HepG2 (cell line): Measurements from ENCODE around the gene CTAG1A. TPM values are rescaled to one million over a fixed set of nuclear protein-coding genes. Genes with fewer than 3 reads are reported as not detected.

Experiments
- ATAD3A ChIP-seq: sonication (generic); formaldehyde crosslinking; IDR thresholded peaks from 2 replicates; pipeline ENCODE4 v1.4.0; 2020; ENCODE audit warnings: missing genetic modification reagents
- ATF7 ChIP-seq, 2 experiments: fragments of 450-650 bp in 1 of 2; sonication (generic) in 1 of 2; formaldehyde crosslinking in 1 of 2; IDR thresholded peaks; 2 replicates each; pipeline versions ENCODE4 v1.4.0 to v1.6.1; 2016 to 2020; ENCODE audit warnings: antibody characterized with exemption in 1 of 2, mild to moderate bottlenecking in 1 of 2, missing genetic modification reagents in 1 of 2
- RELA ChIP-seq: sonication (generic); formaldehyde crosslinking; IDR thresholded peaks from 2 replicates; pipeline ENCODE4 v1.4.0; 2020; ENCODE audit warnings: missing genetic modification reagents
- SRF ChIP-seq: IDR thresholded peaks from 2 replicates; pipeline ENCODE4 v1.6.1; 2011; ENCODE audit warnings: mild to moderate bottlenecking, low read depth, low read length, moderate library complexity
- XBP1 ChIP-seq: sonication (generic); formaldehyde crosslinking; IDR thresholded peaks from 2 replicates; pipeline ENCODE4 v1.5.0; 2020; ENCODE audit warnings: missing genetic modification reagents
- ZFP36 ChIP-seq: fragments of 150-350 bp; IDR thresholded peaks from 2 replicates; pipeline ENCODE4 v1.6.1; 2018; ENCODE audit warnings: borderline replicate concordance, low read length, low read depth; ENCODE audit not compliant: partially characterized antibody
- ZNF12 ChIP-seq: sonication (generic); formaldehyde crosslinking; IDR thresholded peaks from 2 replicates; pipeline ENCODE4 v1.5.0; 2020; ENCODE audit warnings: missing genetic modification reagents
- ZNF441 ChIP-seq: sonication (generic); formaldehyde crosslinking; IDR thresholded peaks from 2 replicates; pipeline ENCODE4 v1.7.0; 2021; ENCODE audit warnings: missing genetic modification reagents, borderline replicate concordance
- polyA plus RNA-seq, 8 experiments: library from polyadenylated mRNA; depleted of rRNA in 3 of 8; stranded (reverse) in 7 of 8; unstranded in 1 of 8; fragments of >200 nt; fragmentation: Illumina TruSeq in 4 of 8; extraction: Trizol in 4 of 8; gene quantifications; 2 replicates each; pipeline versions ENCODE4 v1.2.1 to v1.2.3, GENCODE V29; 2011 to 2016; ENCODE audit warnings: low read depth in 4 of 8, missing spikeins in 1 of 8, mixed read lengths in 1 of 8; ENCODE audit not compliant: insufficient read depth in 1 of 8
- total RNA-seq, 5 experiments: library from RNA; depleted of rRNA; stranded (reverse); fragments of >200 nt; fragmentation: Illumina TruSeq; extraction: Trizol; gene quantifications; 2 replicates each; pipeline ENCODE4 v1.2.3, GENCODE V29; 2016; ENCODE audit warnings: low read depth in 1 of 5
- TF ChIP-seq, protein P1 (sequence below): fragments of 450-650 bp; IDR thresholded peaks from 2 replicates; pipeline ENCODE4 v1.6.1; 2017
- TF ChIP-seq, protein P2 (sequence below): sonication (generic); formaldehyde crosslinking; IDR thresholded peaks from 2 replicates; pipeline ENCODE4 v1.5.1; 2020; ENCODE audit warnings: mild to moderate bottlenecking, missing genetic modification reagents, moderate library complexity
- TF ChIP-seq, protein P3 (sequence below): IDR thresholded peaks from 2 replicates; pipeline ENCODE4 v1.6.1; 2016; ENCODE audit warnings: low read depth
- TF ChIP-seq, protein P4 (sequence below): sonication (generic); formaldehyde crosslinking; IDR thresholded peaks from 2 replicates; pipeline ENCODE4 v1.8.0; 2022; ENCODE audit warnings: mild to moderate bottlenecking, missing genetic modification reagents, moderate library complexity
- TF ChIP-seq, protein P5 (sequence below): sonication (generic); formaldehyde crosslinking; IDR thresholded peaks from 2 replicates; pipeline ENCODE4 v1.9.0; 2022; ENCODE audit warnings: missing genetic modification reagents, mild to moderate bottlenecking, borderline replicate concordance

CTAG1A gene
- total and polyA plus RNA-seq, 2 of the 13 experiments (the other 11 are each of a cell fraction or from before 2014, with no cell fraction given) = not detected

DNA sequence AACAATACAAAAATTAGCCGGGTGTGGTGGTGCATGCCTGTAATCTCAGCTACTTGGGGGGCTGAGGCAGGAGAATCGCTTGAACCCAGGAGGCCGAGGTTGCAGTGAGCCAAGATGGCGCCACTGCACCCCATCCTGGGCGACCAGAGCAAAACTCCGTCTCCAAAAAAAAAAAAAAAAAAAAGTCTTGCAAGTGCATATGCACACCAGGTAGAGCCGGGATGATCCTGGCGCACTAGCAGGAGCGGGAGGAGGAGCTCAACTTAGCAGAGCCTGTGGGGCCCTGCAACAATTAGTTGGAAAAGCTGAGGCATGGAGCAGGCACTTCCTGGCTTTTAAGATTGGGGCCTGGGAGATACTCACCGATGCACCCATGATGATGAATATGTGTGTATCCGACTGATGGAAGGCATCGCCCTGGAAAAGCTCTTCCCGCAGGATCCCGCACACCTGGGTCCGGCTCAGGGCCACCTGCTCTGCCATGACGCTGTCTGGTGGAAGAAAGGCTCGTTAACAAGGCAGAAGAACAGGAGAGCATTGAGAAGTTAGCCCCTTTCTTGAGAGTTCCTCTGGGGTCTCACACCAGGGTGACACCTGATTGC lies 39.2 kb upstream of the CTAG1A start (continued):
- TF ChIP-seq SRF (no peak), ATAD3A (CRISPR knock-in tag) (no peak), ZNF441 (CRISPR knock-in tag) (peak; percentile 93; the same call in 1 of the 2 replicates), ZNF12 (no peak), ATF7 (IDR thresholded peaks at IDR 0.05) (no peak), ATF7 (CRISPR knock-in tag; IDR thresholded peaks at IDR 0.05) (no peak), ZFP36 (no peak), XBP1 (CRISPR knock-in tag) (no peak), RELA (CRISPR knock-in tag) (no peak)
- TF ChIP-seq, protein P1, sequence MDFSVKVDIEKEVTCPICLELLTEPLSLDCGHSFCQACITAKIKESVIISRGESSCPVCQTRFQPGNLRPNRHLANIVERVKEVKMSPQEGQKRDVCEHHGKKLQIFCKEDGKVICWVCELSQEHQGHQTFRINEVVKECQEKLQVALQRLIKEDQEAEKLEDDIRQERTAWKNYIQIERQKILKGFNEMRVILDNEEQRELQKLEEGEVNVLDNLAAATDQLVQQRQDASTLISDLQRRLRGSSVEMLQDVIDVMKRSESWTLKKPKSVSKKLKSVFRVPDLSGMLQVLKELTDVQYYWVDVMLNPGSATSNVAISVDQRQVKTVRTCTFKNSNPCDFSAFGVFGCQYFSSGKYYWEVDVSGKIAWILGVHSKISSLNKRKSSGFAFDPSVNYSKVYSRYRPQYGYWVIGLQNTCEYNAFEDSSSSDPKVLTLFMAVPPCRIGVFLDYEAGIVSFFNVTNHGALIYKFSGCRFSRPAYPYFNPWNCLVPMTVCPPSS = no peak
- TF ChIP-seq, protein P2, sequence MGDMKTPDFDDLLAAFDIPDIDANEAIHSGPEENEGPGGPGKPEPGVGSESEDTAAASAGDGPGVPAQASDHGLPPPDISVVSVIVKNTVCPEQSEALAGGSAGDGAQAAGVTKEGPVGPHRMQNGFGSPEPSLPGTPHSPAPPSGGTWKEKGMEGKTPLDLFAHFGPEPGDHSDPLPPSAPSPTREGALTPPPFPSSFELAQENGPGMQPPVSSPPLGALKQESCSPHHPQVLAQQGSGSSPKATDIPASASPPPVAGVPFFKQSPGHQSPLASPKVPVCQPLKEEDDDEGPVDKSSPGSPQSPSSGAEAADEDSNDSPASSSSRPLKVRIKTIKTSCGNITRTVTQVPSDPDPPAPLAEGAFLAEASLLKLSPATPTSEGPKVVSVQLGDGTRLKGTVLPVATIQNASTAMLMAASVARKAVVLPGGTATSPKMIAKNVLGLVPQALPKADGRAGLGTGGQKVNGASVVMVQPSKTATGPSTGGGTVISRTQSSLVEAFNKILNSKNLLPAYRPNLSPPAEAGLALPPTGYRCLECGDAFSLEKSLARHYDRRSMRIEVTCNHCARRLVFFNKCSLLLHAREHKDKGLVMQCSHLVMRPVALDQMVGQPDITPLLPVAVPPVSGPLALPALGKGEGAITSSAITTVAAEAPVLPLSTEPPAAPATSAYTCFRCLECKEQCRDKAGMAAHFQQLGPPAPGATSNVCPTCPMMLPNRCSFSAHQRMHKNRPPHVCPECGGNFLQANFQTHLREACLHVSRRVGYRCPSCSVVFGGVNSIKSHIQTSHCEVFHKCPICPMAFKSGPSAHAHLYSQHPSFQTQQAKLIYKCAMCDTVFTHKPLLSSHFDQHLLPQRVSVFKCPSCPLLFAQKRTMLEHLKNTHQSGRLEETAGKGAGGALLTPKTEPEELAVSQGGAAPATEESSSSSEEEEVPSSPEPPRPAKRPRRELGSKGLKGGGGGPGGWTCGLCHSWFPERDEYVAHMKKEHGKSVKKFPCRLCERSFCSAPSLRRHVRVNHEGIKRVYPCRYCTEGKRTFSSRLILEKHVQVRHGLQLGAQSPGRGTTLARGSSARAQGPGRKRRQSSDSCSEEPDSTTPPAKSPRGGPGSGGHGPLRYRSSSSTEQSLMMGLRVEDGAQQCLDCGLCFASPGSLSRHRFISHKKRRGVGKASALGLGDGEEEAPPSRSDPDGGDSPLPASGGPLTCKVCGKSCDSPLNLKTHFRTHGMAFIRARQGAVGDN (CRISPR knock-in tag) = 0 out of 2 replicates have a peak, but pooled peaks have one; percentile 4
- TF ChIP-seq, protein P3, sequence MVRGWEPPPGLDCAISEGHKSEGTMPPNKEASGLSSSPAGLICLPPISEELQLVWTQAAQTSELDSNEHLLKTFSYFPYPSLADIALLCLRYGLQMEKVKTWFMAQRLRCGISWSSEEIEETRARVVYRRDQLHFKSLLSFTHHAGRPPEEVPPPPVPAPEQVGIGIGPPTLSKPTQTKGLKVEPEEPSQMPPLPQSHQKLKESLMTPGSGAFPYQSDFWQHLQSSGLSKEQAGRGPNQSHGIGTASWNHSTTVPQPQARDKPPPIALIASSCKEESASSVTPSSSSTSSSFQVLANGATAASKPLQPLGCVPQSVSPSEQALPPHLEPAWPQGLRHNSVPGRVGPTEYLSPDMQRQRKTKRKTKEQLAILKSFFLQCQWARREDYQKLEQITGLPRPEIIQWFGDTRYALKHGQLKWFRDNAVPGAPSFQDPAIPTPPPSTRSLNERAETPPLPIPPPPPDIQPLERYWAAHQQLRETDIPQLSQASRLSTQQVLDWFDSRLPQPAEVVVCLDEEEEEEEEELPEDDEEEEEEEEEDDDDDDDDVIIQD (CRISPR knock-in tag) = no peak
- TF ChIP-seq, protein P4, sequence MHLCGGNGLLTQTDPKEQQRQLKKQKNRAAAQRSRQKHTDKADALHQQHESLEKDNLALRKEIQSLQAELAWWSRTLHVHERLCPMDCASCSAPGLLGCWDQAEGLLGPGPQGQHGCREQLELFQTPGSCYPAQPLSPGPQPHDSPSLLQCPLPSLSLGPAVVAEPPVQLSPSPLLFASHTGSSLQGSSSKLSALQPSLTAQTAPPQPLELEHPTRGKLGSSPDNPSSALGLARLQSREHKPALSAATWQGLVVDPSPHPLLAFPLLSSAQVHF (CRISPR knock-in tag) = no peak
- TF ChIP-seq, protein P5, sequence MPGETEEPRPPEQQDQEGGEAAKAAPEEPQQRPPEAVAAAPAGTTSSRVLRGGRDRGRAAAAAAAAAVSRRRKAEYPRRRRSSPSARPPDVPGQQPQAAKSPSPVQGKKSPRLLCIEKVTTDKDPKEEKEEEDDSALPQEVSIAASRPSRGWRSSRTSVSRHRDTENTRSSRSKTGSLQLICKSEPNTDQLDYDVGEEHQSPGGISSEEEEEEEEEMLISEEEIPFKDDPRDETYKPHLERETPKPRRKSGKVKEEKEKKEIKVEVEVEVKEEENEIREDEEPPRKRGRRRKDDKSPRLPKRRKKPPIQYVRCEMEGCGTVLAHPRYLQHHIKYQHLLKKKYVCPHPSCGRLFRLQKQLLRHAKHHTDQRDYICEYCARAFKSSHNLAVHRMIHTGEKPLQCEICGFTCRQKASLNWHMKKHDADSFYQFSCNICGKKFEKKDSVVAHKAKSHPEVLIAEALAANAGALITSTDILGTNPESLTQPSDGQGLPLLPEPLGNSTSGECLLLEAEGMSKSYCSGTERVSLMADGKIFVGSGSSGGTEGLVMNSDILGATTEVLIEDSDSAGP (CRISPR knock-in tag) = no peak
- TF ChIP-seq, all 625 proteins: peak for 6
